Renal pelvis (tissue), 4 donors: ENCODE results near the gene CMSS1. TPM values are rescaled to one million over a fixed set of nuclear protein-coding genes. Genes with fewer than 3 reads are reported as not detected.
A peak's percentile ranks its signal among the peaks of the same experiment; 100 is the strongest.

Source experiments
- DNase-seq: peaks from one replicate; pipeline ENCODE4 v3.0.0-alpha.2; 2013
- polyA plus RNA-seq, 3 donors: library from polyadenylated mRNA; unstranded; fragments of 120-200 nt; gene quantifications; one replicate each; pipeline ENCODE4 v1.2.1, GENCODE V29; 2013; ENCODE audit not compliant: insufficient read length in 3 of 3

CMSS1 gene
- polyA plus RNA-seq, 3 donors, result 37.1 to 43.5 (median 41.3) TPM

DNA sequence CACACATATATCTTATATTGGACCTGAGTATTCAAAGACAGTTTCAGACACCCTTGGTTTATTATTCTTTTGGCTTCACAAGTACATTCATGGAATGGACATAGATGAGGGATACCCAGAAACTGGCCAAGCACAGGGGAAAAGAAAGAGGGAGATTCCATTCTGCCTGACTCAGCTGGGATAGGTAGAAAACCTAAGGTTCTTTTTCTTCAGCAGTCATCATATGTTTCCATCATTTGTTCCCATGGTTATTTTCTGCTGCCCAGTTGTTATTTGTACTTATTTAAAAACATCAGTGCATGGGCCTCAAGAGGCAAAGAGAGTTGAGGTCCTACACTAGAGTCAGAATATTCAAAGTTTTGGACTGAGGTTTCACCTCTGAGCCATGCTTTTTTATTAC is 204.8 kb downstream of the CMSS1 start:
- no peak for DNase-seq

DNA sequence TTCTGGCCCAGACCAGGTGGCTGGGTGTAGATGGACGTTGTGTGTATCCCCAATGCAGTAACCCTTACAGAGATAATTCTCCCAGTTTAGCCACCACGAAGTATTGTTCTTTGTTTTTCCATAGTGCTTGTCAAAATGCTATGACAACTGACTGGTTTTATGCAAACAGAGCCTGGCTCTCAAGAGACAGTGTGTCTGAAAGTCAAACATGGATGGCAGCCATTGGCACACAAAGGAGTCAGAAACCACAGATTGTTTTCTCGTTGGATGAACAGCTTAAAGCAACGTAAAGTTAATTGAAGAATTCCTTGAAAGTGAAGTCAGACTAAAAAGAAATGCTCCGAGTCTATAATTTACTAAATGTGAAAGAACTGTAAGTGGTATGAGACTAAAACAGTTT is 205.5 kb downstream of the CMSS1 start:
- no peak for DNase-seq

DNA sequence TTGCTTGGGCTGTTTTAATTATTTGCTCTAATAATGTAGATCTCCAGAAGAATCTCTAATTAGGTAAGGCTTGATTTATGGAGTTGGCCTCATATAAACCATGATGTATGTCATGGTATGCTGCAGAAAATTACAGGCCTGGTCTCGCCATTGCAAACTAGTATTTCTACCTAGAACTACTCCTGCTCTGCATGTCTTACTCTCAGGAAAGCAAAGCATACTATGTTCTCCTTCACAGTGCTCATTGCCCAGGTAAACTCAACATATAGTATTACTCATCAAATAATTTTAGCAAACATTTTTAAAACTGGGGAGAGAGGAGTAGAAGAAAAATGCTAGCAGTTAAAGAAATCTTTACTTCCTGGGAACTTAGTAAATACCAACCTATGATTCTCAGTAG is 205.9 kb downstream of the CMSS1 start:
- DNase-seq, result no peak

DNA sequence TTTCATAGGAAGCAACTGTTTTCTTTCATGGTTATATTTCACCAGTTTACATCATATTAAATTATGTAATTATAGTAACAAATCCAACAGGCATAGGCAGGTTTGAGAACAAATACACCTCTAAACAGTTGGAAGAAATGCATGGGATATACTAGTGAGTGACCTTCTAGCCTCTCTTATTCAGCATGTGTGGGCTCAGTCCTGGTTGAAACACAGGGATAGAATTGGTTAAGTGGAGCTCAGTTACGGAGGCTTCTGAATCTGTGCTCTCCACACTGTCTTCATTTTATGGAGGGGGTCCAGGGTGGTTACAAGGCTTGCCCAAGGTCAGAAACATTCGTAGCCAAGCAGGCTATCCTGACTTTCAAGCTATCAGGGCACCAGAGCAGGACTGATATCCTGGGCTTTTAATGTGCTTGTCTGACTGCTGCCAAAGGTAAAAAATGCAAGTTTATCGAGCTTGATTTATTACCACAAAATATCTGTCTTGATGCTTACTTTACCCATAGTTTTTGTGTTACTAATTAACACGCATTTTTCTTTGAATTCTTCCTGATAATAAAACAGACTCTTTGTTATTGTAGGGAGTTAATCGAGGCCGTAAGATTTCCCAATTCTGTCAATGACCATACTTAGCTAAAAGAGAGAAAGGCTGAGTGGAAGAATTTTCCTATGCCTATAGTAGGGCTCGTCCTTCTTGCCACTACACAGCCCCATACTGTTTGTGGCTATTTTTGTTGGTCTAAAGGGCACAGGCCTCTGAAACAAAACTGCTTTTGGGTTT is 207.1 kb downstream of the CMSS1 start:
- no peak for DNase-seq

DNA sequence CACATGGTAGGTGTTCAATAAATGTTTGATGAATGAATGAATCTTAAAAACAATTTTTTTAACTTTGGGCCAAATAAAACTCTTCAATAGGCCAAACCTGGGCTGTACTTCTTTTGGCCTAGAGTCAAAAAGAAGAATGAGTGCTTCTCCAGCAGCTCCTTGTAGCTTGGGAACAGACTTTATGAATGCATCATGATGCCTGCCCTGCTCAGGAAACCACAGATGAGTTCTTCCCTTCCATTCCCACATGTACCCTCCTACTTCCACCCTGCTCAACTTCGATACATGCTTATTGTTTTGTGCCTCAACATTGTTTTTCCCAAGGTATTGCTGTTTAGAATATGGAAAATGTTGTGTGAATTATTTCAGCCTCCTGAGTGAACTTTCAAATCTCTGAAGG is 209.7 kb downstream of the CMSS1 start:
- no peak for DNase-seq

DNA sequence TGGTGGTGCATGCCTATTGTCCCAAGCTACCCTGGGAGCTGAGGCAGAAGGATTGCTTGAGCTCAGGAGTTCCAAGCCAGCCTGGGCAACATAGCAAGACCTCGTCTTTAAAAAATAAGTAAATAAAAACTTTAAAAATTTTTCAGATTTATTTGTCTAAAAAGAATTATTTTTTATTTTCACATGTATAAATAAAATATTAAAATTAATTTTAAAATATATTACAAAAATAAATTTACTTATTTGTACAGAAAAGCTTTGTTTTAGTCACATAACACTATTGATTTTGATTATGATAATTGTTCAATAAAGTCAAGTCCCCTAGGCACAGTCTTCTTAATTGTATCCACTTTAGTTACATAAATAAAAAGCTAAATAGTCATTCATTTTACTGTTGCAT is 211.4 kb downstream of the CMSS1 start:
- no peak for DNase-seq

- DNase-seq, result no peak
These were observed 212.0 kb downstream of the CMSS1 start for GRCh38 chr3:100029689-100030088.

DNA sequence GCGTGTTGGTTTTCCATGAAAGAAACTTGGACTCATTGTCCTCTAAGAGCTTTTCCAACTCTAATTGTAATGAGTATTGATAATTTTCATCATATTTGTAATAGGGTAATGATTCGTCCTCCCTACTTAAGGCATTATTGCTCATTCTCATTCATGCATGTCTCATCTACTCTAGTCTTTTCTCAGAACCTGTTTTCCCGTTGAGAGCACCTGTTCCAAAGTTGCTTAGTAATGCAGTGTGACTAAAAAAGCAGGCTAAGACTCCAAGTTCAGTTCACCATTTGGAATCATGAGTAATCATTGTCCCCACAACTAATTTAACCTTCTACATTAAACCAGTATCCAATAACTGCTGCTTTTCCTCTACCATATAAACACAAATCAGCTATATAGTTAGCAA is 212.7 kb downstream of the CMSS1 start:
- no peak for DNase-seq

DNA sequence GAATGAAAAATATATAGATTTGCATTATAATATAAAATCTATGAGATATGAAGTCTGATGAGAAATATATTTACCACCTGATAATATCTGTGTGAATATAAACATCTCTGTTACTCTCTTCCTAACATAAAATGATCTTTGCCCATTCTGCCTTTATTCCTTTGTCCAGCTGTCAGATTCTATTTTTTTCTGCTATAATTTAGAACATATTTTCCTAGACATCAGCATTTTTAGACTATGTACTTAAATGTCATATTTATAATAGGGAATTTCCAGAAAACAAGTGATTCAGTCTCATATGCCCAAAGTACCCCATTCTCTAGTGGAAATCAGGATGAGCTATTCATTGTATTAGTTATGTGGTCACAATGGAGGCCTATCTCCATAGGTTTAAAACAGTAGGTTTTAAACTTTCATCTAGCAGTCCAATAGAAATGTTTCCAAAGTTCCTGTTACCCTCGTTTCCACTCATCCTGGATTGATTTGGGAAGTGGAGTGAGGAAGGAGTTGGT is 213.3 kb downstream of the CMSS1 start:
- DNase-seq, result no peak

DNA sequence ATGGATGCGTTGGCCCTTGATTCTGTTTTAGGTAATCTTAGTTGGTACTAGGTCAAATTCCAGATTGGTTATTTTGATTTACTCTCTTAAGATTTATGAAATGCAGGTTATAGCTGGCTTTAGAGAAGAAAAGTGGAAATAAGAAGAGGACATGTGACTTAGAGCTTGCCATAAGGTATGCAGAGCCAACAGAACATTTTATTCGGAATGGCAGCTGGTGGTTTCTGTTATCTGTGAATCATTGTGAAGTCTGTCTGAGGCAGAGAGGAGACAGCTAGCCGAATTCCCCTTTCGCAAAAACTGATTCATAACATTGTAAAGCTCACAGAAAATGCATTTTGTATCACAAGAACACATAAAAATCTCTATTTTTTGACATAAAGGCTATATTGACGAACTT is 214.6 kb downstream of the CMSS1 start:
- no peak for DNase-seq

DNA sequence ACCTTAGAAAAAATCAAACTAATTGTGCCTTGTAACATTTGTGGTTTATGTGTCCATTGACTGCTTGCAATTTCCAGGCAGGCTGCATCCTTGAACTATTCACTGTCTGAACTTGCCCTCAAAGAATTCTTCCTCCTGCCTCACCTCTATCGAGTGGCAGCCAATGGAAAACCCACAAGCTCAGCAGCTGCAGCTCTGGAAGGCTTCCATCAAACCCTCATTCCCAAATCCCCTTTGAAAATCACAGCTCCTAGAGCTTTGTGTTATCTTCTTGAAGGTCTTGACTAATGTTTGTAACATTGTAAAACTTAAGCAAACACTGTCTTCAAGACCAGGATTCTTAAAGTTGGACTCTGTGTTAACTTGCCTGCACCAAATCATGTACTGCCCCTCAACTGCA is 215.5 kb downstream of the CMSS1 start:
- no peak for DNase-seq

DNA sequence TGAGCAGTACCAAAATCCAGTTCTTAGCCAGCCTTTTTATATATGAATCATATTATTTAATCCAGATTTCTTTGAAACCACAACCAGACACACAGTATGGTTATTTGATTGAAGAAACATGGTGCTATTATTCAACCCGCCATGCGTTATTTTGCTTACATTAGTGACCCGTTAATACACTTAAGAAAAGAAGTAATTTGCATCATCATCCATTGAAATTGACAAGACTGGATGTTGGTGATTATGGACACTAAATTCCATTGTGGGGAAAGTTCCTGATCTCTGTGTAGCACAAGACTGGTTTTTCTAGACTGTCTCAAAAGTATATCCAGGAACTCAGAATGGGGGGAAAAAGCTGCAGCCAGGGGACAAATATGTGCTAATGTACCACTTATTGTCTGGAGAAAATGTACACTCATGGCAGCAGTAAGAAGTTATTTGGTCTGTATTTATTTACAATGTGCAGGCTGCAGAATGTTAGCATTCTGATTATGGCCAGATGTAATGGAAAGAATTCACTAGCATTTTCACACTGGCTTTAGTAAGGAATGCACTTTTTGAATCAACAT is 216.3 kb downstream of the CMSS1 start:
- no peak for DNase-seq

GRCh38 chr3:100039075-100039474 is 221.4 kb downstream of the CMSS1 start:
- DNase-seq, result no peak

- no peak for DNase-seq
These were observed 223.0 kb downstream of the CMSS1 start for GRCh38 chr3:100040451-100041225.

GRCh38 chr3:100041328-100041749 is 223.7 kb downstream of the CMSS1 start:
- DNase-seq, result peak; percentile 58

- no peak for DNase-seq
These were observed 224.7 kb downstream of the CMSS1 start for GRCh38 chr3:100042166-100042981.

DNA sequence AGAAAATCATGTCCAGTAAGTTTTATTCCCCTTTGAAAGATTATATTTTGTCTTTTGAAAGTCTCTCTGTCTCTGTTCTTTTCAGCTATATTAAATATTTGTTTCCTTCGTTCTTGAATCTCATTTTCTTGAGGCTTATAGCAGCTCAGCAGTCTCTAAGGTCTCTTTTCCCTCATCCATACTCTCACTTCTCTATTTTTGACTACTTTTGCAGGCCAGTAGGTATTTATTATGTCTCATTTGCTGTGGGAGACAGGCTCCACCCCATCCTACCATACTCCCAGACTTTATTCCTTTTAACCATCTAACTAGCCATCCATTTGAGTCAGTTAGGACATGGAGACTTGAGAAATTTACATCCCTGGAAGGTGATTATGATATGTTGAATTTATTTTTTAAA is 225.6 kb downstream of the CMSS1 start:
- DNase-seq, result no peak

GRCh38 chr3:100044369-100044768 is 226.7 kb downstream of the CMSS1 start:
- DNase-seq, result no peak

DNA sequence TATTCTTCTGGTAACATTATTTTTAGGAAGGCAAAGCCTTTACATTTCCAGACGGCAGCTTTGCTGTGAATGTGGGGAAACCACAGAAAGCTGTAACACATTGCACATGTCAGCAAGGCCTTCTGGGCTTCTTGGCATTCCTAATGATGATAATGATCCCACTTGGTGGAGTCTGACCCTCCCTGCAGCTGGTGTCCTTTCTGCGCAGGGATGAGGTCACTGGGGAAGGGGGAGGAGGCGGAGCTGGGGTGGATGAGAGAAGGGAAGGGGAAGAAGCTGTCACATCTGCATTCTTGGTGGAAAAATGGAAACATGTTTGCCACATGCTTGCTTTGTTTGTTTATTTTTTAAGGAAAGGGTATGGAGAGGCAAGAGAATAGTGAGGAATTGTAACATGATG is 228.0 kb downstream of the CMSS1 start:
- DNase-seq, result no peak

DNA sequence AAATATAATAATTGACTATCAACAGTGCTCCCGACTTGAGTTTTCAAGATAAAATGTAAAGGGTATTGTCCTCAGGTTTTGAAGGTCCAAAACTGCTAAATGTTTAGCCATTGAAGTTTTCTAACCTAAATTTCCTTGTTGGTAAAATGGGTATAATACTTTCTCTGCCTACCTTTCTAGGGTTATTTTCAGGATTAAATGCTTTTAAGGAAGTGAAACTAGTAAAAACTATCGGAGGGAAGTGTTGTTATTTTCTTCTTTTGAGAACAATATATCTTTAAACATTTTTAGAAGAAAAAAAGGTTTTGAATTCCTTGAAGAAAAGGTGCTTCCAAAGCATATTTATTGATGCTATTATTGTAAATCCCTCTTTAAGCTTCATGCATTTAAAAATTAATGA is 229.3 kb downstream of the CMSS1 start:
- DNase-seq, result no peak

- DNase-seq, result no peak
These were observed 229.9 kb downstream of the CMSS1 start for GRCh38 chr3:100047455-100048141.
